ENCODE results near the gene RDH5.
"Not testable (repeated sequence)": the region's sequence is repeated elsewhere in the genome, so short reads cannot be mapped to it uniquely, and the experiment has no call there.

Gene RDH5

DNA sequence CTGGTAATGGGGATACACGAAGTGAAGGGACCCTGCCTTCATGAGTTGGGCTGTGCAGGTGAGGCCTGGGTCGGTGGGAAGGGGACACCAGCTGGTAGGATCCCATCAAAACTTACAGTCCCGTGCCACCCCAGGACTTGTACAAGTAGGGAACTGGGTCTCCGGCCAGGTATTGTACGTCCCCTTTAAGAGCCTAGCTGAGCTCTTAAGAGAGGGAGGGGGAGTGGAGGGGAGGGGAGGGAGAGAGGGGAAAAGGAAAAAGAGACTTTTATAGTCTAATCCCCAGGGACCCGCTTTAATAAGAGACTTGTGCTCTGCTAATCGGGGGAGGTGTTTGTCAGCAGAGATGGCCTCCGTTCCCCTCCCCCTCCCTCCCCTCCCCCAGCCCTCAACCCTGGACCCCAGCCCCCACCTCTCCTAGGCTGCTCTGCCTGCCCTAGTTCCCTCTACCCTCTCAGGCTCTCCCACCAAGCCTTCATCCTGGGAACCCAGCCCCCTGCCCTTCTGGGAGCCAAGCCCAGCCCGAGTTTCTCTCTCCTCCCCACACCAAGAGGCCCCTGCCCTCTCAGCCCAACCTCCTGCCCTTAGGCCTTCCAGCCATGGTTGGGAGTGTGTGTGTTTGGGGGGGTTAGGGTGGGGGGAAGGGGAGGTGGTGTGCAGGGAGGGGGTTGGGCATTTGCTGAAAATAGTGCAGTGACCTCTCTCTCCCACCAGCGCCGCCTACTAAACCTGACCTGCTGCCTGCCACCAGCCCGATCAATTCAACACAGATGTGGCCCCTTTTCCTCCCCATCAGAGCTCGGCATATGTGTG lies 25.4 kb downstream of the RDH5 start:
- no peak for DNase-seq (ENCODE audit: low read depth in 2 of 2)

DNA sequence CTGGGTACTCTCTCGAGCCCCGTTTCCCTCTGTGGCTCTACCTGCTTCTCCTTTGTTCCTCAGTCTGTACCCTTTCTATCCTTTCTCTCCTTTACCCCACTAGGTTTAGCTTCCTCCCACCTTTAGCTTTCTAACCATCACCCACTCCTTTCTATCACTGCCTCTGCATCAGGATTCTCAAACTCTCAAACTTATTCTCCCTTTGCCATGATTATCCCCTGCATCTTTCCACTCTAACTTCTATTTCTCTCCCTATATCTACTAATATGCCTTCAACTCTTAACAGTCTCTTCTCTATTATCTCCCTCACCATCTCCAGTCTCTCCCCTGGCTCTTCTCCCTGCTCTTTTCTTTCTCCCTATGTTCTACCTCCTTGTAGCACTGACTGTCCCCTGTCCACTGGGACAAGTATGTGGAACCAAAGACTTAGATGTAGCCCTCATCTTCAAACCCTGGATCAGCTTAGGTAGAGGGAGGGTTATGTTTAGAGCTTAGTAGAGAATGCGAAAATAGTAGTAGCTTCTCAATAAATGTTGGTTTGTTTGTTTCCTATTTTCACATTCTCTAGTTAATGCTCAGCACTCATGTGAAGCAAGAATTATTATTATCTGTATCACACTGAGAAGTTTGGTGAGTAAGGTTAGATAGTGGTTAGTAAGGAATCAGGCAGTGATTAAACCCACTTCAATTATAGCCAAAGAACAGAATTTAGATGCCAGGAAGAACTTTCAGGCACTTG lies 26.1 kb downstream of the RDH5 start:
- no peak for DNase-seq (ENCODE audit: low read depth in 2 of 2)

DNA sequence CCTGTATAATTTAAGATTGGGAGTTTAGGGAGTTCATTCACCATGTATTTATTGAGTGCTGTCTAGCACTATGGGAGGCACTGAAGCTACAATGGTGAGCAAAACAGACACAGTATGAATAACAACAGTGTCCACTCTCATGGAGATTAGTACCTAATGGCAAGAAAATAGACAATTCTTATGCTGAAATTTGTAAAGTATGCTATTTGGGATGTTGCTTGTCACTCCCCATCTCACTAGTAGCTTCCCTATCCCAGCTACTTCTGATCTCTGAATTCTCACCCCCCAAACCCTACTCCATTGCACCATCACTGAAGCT lies 26.7 kb downstream of the RDH5 start:
- no peak for DNase-seq (ENCODE audit: low read depth in 2 of 2)

DNA sequence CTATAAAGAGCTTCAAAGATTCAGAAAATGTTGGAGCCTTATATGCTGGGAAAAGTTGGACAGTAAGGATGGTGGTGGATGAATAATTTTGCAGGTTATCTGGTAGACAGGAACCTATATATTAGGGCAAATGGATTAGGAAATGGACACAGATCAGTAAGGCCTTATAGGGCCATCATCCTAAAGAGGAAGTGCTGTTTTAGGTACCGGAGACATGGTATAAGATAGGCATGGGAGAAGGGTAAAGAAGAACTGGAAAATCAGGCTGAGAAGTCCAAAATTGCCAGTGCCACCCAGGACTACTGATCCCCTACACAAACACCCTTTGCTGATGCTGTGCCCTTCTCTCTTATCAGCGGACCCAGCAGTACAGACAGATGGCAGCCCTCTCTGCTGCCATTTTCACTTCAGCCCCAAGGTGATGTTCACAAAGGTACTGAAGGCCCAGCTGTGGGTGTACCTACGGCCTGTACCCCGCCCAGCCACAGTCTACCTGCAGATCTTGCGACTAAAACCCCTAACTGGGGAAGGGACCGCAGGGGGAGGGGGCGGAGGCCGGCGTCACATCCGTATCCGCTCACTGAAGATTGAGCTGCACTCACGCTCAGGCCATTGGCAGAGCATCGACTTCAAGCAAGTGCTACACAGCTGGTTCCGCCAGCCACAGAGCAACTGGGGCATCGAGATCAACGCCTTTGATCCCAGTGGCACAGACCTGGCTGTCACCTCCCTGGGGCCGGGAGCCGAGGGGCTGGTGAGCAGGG lies 28.2 kb downstream of the RDH5 start:
- DNase-seq (ENCODE audit: low read depth in 2 of 2), result no peak

DNA sequence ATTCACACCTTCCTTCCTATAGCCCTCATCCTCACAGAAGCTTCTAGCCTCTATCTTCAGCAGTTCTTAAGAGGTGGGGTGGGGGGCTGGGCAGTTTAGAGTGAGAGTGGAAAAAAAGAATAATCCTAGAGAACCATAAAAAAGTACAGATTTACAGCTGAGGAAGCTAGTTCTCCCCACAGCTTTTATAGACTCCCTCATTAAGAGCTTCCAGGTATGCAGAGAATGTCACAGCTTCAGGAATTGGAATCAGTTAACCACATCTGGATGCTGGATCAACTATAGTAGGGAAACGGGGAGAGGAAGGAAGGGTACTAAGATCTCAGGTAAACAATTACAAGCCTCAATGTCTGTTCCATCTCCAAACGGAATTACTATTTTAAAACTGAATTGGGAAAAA lies 35.1 kb downstream of the RDH5 start:
- DNase-seq (ENCODE audit: low read depth in 2 of 2), result no peak

DNA sequence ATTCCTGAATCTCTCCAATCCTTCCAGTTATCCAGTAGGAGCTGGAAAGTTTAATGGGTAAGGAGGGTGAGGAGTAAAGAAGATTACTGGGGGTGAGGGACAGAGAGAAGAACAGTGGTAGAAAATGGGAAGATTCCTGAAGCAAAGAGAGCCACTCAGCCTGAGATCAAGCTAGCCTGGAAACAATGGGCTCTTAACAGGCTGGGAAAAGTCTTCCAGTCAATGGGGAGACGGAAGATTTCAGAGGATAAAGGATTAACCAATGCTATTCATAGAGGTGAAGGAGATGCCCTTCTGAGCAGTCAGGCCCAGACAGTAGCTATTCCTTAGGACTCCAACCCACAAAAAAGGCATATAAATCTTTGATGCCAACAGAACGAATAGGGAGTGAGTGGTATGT lies 37.5 kb downstream of the RDH5 start:
- no peak for DNase-seq (ENCODE audit: low read depth in 2 of 2)

DNA sequence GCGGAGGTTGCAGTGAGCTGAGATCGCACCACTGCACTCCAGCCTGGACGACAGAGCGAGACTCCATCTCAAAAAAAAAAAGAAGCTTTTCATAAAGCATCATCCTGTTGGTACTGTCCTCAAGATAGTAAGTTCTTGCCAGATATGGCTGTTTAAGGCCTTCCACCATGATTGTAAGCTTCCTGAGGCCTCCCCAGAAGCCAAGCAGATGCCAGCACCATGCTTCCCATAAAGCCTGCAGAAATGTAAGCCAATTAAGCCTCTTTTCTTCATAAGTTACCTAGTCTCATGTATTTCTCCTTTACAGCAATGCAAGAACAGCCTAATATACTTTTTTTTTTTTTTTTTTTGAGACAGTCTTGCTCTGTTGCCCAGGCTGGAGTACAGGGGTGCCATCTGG lies 38.4 kb downstream of the RDH5 start:
- not testable (repeated sequence) for DNase-seq (ENCODE audit: low read depth in 2 of 2)

DNA sequence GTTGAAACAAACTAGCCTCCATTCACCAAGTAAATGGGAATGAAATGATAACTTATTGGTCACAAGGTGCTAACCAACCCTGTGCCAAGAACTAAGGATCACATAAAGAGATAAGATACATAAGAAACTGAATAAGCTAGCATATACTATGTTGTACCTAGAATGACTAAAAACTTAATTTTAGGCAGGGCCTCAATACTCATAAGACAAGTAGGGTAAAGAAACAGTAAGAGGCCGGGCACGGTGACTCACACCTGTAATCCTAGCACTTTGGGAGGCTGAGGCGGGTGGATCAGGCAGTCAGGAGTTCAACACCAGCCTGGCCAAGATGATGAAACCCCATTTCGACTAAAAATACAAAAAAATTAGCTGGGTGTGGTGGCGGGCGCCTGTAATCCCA lies 40.5 kb downstream of the RDH5 start:
- DNase-seq (ENCODE audit: low read depth in 2 of 2), result no peak

DNA sequence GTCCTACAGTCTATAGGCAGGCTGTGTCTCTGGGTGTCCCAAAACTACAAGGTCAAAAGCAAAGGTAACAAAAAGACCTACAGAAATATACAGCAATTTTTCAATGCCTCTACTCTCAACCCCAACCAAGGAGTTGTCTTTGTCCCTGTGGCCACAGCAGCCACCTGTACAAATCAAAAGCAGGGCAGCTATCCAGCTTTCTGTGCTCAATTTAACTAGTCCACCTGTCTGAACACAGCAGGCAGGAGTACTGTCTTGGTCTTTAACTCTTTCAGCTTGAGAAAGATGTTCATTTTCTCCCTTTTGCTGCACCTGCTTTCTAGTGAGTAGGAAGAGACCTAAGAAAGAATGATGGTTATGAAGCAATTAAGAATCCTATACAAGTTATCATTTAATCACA lies 42.5 kb downstream of the RDH5 start:
- DNase-seq (ENCODE audit: low read depth in 2 of 2), result no peak

DNA sequence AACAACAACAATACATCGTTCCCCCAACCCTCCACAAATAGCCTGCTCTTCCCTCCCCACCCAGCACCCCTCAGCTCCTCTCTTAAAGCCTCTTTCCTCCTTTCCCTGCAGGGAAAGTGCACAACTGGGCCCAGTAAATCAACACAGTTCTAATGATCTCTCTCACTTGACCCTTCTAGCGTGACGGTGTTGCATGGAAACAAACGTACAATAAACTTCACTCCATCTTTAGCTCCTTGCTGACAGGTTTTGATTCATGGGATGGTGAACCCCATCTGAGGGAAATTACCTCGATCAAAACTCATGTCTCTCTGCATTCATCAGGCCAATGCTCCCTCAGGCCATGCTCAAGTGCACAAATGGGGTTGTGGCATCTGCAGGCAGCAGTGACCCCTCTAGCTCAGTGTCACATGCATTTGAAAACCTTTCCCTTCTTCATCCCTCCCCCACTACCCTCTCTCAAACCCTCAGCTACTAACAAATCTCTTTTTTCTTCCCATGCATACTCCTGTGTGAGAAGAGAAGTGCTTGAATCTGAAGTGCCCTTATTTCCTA lies 45.6 kb downstream of the RDH5 start:
- DNase-seq (ENCODE audit: low read depth in 2 of 2), result no peak

DNA sequence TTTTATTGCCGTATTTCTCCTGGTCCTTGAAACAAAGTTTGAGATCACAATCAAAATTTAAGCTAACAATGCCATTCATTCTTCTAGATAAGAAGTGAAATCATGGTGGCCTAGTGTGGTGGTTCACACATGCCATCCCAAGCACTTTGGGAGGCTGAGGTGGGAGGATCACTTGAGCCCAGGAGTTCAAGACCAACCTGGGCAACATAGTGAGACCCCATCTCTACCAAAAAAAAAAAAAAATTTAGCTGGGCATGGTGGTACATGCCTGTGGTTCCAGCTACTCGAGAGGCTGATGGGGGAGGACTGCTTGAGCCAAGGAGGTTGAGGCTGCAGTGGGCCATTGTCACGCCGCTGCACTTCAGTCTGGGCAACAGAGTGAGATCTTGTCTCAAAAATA lies 47.0 kb downstream of the RDH5 start:
- no peak for DNase-seq (ENCODE audit: low read depth in 2 of 2)

DNA sequence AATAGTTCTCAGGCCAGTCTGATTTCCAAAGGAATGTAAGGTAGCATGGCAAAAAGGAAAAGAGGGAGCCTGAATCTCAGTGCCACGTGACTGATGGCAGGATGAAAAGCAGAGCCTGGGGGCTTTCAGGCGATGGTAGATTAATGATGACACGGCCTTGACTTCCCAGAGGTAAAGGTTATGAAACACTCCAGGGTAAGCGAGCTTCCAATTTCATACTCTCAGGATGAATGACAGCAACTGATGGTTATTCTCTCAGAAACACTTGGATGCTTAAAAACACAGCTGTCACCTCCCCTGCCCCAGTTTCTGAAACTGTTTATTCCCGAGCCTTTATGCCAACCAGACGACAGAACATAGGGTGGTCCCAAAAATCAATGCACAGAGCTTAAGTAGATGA lies 51.5 kb downstream of the RDH5 start:
- DNase-seq (ENCODE audit: low read depth in 2 of 2), result no peak

Data from stimulated activated CD4-positive, alpha-beta T cell treated with anti-CD3 and anti-CD28 coated beads, Interleukin-1b, Interleukin-23, amount 100 ng/mL, for 4 hours (primary cell).